Measurements from ENCODE around the gene ZNF273.
A peak's percentile ranks its signal among the peaks of the same experiment; 100 is the strongest.
"Not testable (repeated sequence)": the region's sequence is repeated elsewhere in the genome, so short reads cannot be mapped to it uniquely, and the experiment has no call there.

ZNF273 gene

DNA sequence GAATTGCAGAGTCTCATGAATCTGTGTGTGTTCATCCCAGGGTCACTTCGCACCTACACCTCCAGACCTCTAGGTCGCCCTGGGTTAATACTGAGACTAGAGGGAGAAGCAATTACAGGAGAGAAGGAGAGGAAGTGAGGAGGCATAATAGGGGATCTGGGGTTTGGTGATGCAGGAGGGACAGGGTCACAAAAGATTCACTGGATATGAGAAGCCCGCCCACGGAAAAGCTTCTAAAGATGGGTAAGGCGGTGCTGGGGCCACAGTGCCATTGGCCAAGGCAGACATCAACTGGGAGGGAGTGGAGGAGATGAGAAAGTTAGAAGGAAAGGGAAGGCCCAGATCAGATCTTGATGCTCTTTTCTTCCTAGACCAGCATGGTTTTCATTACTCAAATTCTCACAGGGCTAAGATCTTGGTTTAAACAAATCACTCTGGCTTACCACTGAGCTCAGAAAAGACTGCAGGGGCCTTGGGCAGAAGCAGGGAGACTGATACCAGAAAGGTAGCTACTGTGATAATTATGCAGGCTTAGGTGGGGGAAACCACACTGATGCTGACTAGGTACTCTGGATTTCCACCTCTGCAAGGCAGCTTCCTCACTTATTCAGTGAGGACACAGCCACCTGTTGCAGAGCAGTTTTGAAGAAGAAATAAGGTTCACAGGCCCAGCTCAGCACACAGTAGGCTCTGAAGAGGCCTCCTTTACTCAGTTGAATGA is 17.4 kb upstream of the ZNF273 start:
- Histone ChIP-seq H3K4me1 (ENCODE audit: control insufficient read depth, low read depth, low read length) (no peaks in the 10 kb centered on the region), H3K4me3 (ENCODE audit: low read length) (no peak overlapping the region), H3K9ac (ENCODE audit: low read length) (no peak overlapping the region), H3K36me3 (ENCODE audit: control insufficient read depth, low read depth, low read length) (no peaks in the 10 kb centered on the region), H3K9me3 (ENCODE audit: control insufficient read depth, low read depth, low read length) (no peaks in the 10 kb centered on the region), H3K27me3 (ENCODE audit: control insufficient read depth, insufficient read depth, low read length) (peaks cover 34% of the 10 kb centered on the region), H3K27ac (ENCODE audit: low read length) (no peak overlapping the region)

GRCh38 chr7:64886956-64887545 is 16.0 kb upstream of the ZNF273 start:
- Histone ChIP-seq H3K36me3 (ENCODE audit: control insufficient read depth, low read depth, low read length) (no peaks in the 10 kb centered on the region), H3K27ac (ENCODE audit: low read length) (no peak overlapping the region), H3K9me3 (ENCODE audit: control insufficient read depth, low read depth, low read length) (no peaks in the 10 kb centered on the region), H3K27me3 (ENCODE audit: control insufficient read depth, insufficient read depth, low read length) (peaks cover 47% of the 10 kb centered on the region), H3K4me1 (ENCODE audit: control insufficient read depth, low read depth, low read length) (no peaks in the 10 kb centered on the region), H3K9ac (ENCODE audit: low read length) (no peak overlapping the region), H3K4me3 (ENCODE audit: low read length) (no peak overlapping the region)

GRCh38 chr7:64887756-64888508 is 15.1 kb upstream of the ZNF273 start:
- no peaks in the 10 kb centered on the region for H3K36me3 ChIP-seq (ENCODE audit: control insufficient read depth, low read depth, low read length)
- H3K27ac ChIP-seq (ENCODE audit: low read length) = no peak overlapping the region
- peak overlapping the region; percentile 53 for H3K4me3 ChIP-seq (ENCODE audit: low read length)
- no peak overlapping the region for H3K9ac ChIP-seq (ENCODE audit: low read length)
- H3K27me3 ChIP-seq (ENCODE audit: control insufficient read depth, insufficient read depth, low read length) = peaks cover 51% of the 10 kb centered on the region
- no peaks in the 10 kb centered on the region for H3K4me1 ChIP-seq (ENCODE audit: control insufficient read depth, low read depth, low read length)
- no peaks in the 10 kb centered on the region for H3K9me3 ChIP-seq (ENCODE audit: control insufficient read depth, low read depth, low read length)

- Histone ChIP-seq H3K4me1 (ENCODE audit: control insufficient read depth, low read depth, low read length) (no peaks in the 10 kb centered on the region), H3K27ac (ENCODE audit: low read length) (no peak overlapping the region), H3K27me3 (ENCODE audit: control insufficient read depth, insufficient read depth, low read length) (peaks cover 51% of the 10 kb centered on the region), H3K9ac (ENCODE audit: low read length) (no peak overlapping the region), H3K36me3 (ENCODE audit: control insufficient read depth, low read depth, low read length) (no peaks in the 10 kb centered on the region), H3K4me3 (ENCODE audit: low read length) (peak overlapping the region; percentile 53), H3K9me3 (ENCODE audit: control insufficient read depth, low read depth, low read length) (no peaks in the 10 kb centered on the region)
These were observed 14.5 kb upstream of the ZNF273 start for GRCh38 chr7:64888561-64888900.

GRCh38 chr7:64888901-64889685 is 14.0 kb upstream of the ZNF273 start:
- Histone ChIP-seq H3K36me3 (ENCODE audit: control insufficient read depth, low read depth, low read length) (no peaks in the 10 kb centered on the region), H3K27me3 (ENCODE audit: control insufficient read depth, insufficient read depth, low read length) (peaks cover 48% of the 10 kb centered on the region), H3K9ac (ENCODE audit: low read length) (no peak overlapping the region), H3K9me3 (ENCODE audit: control insufficient read depth, low read depth, low read length) (no peaks in the 10 kb centered on the region), H3K4me3 (ENCODE audit: low read length) (peak overlapping the region; percentile 53), H3K4me1 (ENCODE audit: control insufficient read depth, low read depth, low read length) (no peaks in the 10 kb centered on the region), H3K27ac (ENCODE audit: low read length) (no peak overlapping the region)

DNA sequence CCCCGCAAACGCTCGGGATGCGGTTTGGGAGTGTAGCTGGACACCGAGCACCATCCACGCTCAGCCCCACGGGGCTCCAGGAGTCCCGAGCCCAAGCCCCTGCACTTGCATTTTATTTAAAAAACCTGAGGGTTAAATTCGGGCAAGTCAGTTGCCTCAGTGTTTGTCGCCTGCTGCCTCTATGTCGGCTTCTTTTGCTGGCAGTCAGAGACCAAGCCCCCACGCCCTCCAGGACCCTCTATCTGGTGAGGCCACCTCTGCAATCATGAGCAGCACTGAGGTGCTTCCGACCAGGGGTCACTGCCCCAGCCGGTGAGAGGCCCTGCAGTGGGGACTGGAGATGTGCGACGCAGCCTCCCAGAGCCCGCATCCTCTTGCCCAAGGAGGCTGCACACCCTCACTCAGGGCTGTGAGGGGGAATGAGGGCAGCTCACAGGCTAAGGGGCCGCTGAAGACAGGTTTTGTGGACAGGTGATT is 13.3 kb upstream of the ZNF273 start:
- Histone ChIP-seq H3K4me1 (ENCODE audit: control insufficient read depth, low read depth, low read length) (no peaks in the 10 kb centered on the region), H3K27me3 (ENCODE audit: control insufficient read depth, insufficient read depth, low read length) (peaks cover 48% of the 10 kb centered on the region), H3K36me3 (ENCODE audit: control insufficient read depth, low read depth, low read length) (no peaks in the 10 kb centered on the region), H3K27ac (ENCODE audit: low read length) (no peak overlapping the region), H3K4me3 (ENCODE audit: low read length) (peak overlapping the region; percentile 53), H3K9ac (ENCODE audit: low read length) (no peak overlapping the region), H3K9me3 (ENCODE audit: control insufficient read depth, low read depth, low read length) (no peaks in the 10 kb centered on the region)

DNA sequence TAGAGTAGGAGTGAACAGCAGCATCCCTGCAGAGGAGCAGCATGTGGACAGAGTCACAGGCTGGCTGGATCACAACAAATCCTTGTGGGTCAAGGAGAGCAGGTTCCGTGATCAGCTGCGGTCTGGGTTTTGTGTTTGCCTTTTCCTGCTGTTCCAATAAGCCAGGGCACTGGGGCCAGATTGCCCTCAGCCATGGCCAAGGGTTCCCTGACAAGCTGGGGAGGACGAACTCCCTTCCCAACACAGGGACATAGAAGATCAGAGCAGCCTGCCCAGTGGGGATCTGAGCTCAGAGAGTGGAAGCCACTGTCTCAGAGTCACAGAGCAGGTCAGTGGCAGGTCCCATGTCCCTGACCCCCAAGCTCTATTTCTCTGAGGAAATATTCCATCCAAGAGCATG is 12.8 kb upstream of the ZNF273 start:
- not testable (repeated sequence) for H3K4me3 ChIP-seq (ENCODE audit: low read length); H3K9me3 ChIP-seq (ENCODE audit: control insufficient read depth, low read depth, low read length); H3K9ac ChIP-seq (ENCODE audit: low read length); H3K36me3 ChIP-seq (ENCODE audit: control insufficient read depth, low read depth, low read length); H3K27ac ChIP-seq (ENCODE audit: low read length); H3K4me1 ChIP-seq (ENCODE audit: control insufficient read depth, low read depth, low read length)
- H3K27me3 ChIP-seq (ENCODE audit: control insufficient read depth, insufficient read depth, low read length) = peaks cover 48% of the 10 kb centered on the region

- H3K4me3 ChIP-seq (ENCODE audit: low read length) = no peak overlapping the region
- no peak overlapping the region for H3K9ac ChIP-seq (ENCODE audit: low read length)
- no peaks in the 10 kb centered on the region for H3K4me1 ChIP-seq (ENCODE audit: control insufficient read depth, low read depth, low read length)
These were observed 12.2 kb upstream of the ZNF273 start for GRCh38 chr7:64890761-64891362.

DNA sequence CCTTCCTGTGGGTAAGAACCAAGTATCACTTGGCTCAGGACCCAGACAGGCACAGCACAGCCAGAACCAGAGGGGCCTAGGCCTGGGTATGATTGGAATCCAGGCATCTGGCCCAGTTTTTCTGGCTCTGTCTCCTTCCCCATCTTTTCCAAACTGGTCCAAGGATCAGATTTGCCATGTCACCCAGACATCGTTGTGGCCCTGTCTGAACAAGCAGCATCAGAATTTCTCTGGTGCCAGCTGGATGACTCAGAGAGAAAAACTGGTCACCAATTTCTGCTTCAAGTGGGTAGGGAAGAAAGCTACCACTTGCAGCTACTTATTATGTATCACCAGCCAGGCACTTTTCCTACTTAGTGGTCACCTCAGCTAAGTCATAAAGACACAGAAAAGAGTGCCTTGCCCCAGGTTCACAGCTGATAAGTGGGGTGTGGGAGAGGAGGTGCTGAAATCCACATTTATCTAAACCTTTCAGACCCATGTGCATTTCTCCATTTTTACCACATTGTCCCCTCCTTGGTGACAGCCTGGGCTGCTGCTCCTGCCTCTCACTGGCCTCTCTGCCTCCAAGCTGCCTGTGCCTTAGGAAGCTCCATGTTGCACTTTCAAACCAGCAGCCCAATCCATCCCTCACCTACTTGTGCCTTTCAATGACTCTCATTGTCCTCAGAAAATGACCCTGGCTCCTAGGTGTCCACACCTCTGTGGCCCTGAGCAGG is 11.6 kb upstream of the ZNF273 start:
- H3K4me1 ChIP-seq (ENCODE audit: control insufficient read depth, low read depth, low read length); H3K9me3 ChIP-seq (ENCODE audit: control insufficient read depth, low read depth, low read length); H3K27ac ChIP-seq (ENCODE audit: low read length); H3K4me3 ChIP-seq (ENCODE audit: low read length); H3K9ac ChIP-seq (ENCODE audit: low read length); H3K36me3 ChIP-seq (ENCODE audit: control insufficient read depth, low read depth, low read length): not testable (repeated sequence)
- peaks cover 48% of the 10 kb centered on the region for H3K27me3 ChIP-seq (ENCODE audit: control insufficient read depth, insufficient read depth, low read length)

More at GRCh38 chr7:64890761-64891362, 12.2 kb upstream of the ZNF273 start:
- Histone ChIP-seq H3K36me3 (ENCODE audit: control insufficient read depth, low read depth, low read length) (no peaks in the 10 kb centered on the region), H3K27ac (ENCODE audit: low read length) (no peak overlapping the region), H3K27me3 (ENCODE audit: control insufficient read depth, insufficient read depth, low read length) (peaks cover 48% of the 10 kb centered on the region), H3K9me3 (ENCODE audit: control insufficient read depth, low read depth, low read length) (no peaks in the 10 kb centered on the region)

GRCh38 chr7:64892116-64892515 is 11.0 kb upstream of the ZNF273 start:
- no peak overlapping the region for H3K27ac ChIP-seq (ENCODE audit: low read length)
- no peak overlapping the region for H3K9ac ChIP-seq (ENCODE audit: low read length)
- no peak overlapping the region for H3K4me3 ChIP-seq (ENCODE audit: low read length)
- no peaks in the 10 kb centered on the region for H3K9me3 ChIP-seq (ENCODE audit: control insufficient read depth, low read depth, low read length)
- H3K36me3 ChIP-seq (ENCODE audit: control insufficient read depth, low read depth, low read length) = no peaks in the 10 kb centered on the region
- H3K4me1 ChIP-seq (ENCODE audit: control insufficient read depth, low read depth, low read length) = no peaks in the 10 kb centered on the region
- H3K27me3 ChIP-seq (ENCODE audit: control insufficient read depth, insufficient read depth, low read length) = peaks cover 48% of the 10 kb centered on the region
